OCI-LY3 (cell line): Measurements from ENCODE around the gene ZC3H15.
"Not testable (repeated sequence)": the region's sequence is repeated elsewhere in the genome, so short reads cannot be mapped to it uniquely, and the experiment has no call there.

ENCODE experiments used
- H2AFZ ChIP-seq: fragments of 200-600, 300-600 bp; shearing (Covaris generic); 2 replicates; pipeline ENCODE4 v1.6.0; 2014; ENCODE audit warnings: antibody characterized with exemption, low read depth, low read length
- H3K27ac ChIP-seq: fragments of 200-600, 300-600 bp; sonication (generic); 2 replicates; pipeline ENCODE4 v1.5.1; 2014; ENCODE audit warnings: mild to moderate bottlenecking, low read length, moderate library complexity, mixed read lengths
- H3K27me3 ChIP-seq: fragments of 200-600, 300-600 bp; sonication (generic); 2 replicates; pipeline ENCODE4 v1.6.1; 2014; ENCODE audit warnings: low read depth, low read length, mixed read lengths
- H3K36me3 ChIP-seq: fragments of 200-600, 300-600 bp; sonication (generic); replicated peaks from 2 replicates; pipeline ENCODE3; 2014; ENCODE audit warnings: low read depth, low read length, mixed read lengths
- H3K4me1 ChIP-seq: fragments of 300-600, 200-600 bp; sonication (generic); 2 replicates; pipeline ENCODE4 v1.6.1; 2014; ENCODE audit warnings: low read length, mixed read lengths
- H3K4me2 ChIP-seq: fragments of 200-600, 300-600 bp; sonication (generic); 2 replicates; pipeline ENCODE4 v1.6.1; 2014; ENCODE audit warnings: low read length, mixed read lengths
- H3K4me3 ChIP-seq: fragments of 300-600, 200-600 bp; sonication (generic); 2 replicates; pipeline ENCODE4 v1.5.1; 2014; ENCODE audit warnings: antibody characterized with exemption, mild to moderate bottlenecking, low read length, moderate library complexity
- H3K79me2 ChIP-seq: fragments of 300-600, 200-600 bp; shearing (Covaris generic); 2 replicates; pipeline ENCODE4 v1.6.1; 2014; ENCODE audit warnings: mild to moderate bottlenecking, low read length, mixed read lengths
- H3K9ac ChIP-seq: fragments of 300-600, 200-600 bp; shearing (Covaris generic); 2 replicates; pipeline ENCODE4 v1.6.0; 2014; ENCODE audit warnings: mild to moderate bottlenecking, low read length, moderate library complexity
- H3K9me3 ChIP-seq: fragments of 200-600, 300-600 bp; shearing (Covaris generic); 2 replicates; pipeline ENCODE4 v1.6.1; 2014; ENCODE audit warnings: low read length, mixed read lengths; ENCODE audit not compliant: insufficient read depth
- H4K20me1 ChIP-seq: fragments of 200-600, 300-600 bp; sonication (generic); 2 replicates; pipeline ENCODE4 v1.6.1; 2016; ENCODE audit warnings: low read length, mixed read lengths; ENCODE audit not compliant: insufficient read depth
- CTCF ChIP-seq: fragments of 200-600, 300-600 bp; sonication (generic); IDR thresholded peaks from 2 replicates; pipeline ENCODE4 v1.5.1; 2014; ENCODE audit warnings: antibody characterized with exemption, low read length, low read depth
- EZH2phosphoT487 ChIP-seq: fragments of 200-600 bp; shearing (Covaris generic); IDR thresholded peaks from 2 replicates; pipeline ENCODE4 v1.6.1; 2018; ENCODE audit warnings: antibody characterized with exemption, mixed run types, low read depth

ZC3H15 gene

GRCh38 chr2:186467421-186467820 lies 18.6 kb upstream of the ZC3H15 start:
- H3K9ac ChIP-seq, result no peak overlapping the region
- H3K4me3 ChIP-seq, result no peak overlapping the region
- TF ChIP-seq EZH2phosphoT487 (no peak), CTCF (no peak)
- H3K79me2 ChIP-seq, result no peaks in the 10 kb centered on the region
- H3K4me1 ChIP-seq, result peaks cover 5% of the 10 kb centered on the region; the same call in 1 of the 2 replicates
- H3K36me3 ChIP-seq, result peaks cover 6% of the 10 kb centered on the region
- no peak overlapping the region for H3K27ac ChIP-seq
- H3K27me3 ChIP-seq, result no peaks in the 10 kb centered on the region
- no peak overlapping the region for H3K4me2 ChIP-seq
- no peaks in the 10 kb centered on the region for H4K20me1 ChIP-seq
- no peaks in the 10 kb centered on the region for H3K9me3 ChIP-seq
- H2AFZ ChIP-seq, result no peak overlapping the region

GRCh38 chr2:186472722-186473493 lies 13.2 kb upstream of the ZC3H15 start:
- H3K4me2 ChIP-seq, H3K4me1 ChIP-seq, H3K9me3 ChIP-seq, H4K20me1 ChIP-seq, H3K79me2 ChIP-seq, H3K27ac ChIP-seq, H3K36me3 ChIP-seq, H3K27me3 ChIP-seq, H3K9ac ChIP-seq, H3K4me3 ChIP-seq, H2AFZ ChIP-seq: not testable (repeated sequence)

- H3K27ac ChIP-seq, H3K4me2 ChIP-seq, H4K20me1 ChIP-seq, H3K36me3 ChIP-seq, H3K79me2 ChIP-seq, H3K9me3 ChIP-seq, H3K4me1 ChIP-seq, H3K9ac ChIP-seq, H3K4me3 ChIP-seq, H2AFZ ChIP-seq, H3K27me3 ChIP-seq: not testable (repeated sequence)
These were observed 11.8 kb upstream of the ZC3H15 start for GRCh38 chr2:186474239-186474638.

GRCh38 chr2:186477790-186478189 lies 8.3 kb upstream of the ZC3H15 start:
- Histone ChIP-seq H2AFZ (no peak overlapping the region), H3K4me1 (no peaks in the 10 kb centered on the region), H3K27ac (no peak overlapping the region), H3K4me3 (no peak overlapping the region), H3K9ac (no peak overlapping the region), H3K4me2 (no peak overlapping the region), H3K79me2 (no peaks in the 10 kb centered on the region), H4K20me1 (no peaks in the 10 kb centered on the region), H3K27me3 (no peaks in the 10 kb centered on the region), H3K36me3 (no peaks in the 10 kb centered on the region), H3K9me3 (no peaks in the 10 kb centered on the region)
- TF ChIP-seq EZH2phosphoT487, result no peak
- no peak for TF ChIP-seq CTCF

GRCh38 chr2:186480991-186481390 lies 5.1 kb upstream of the ZC3H15 start:
- no peak overlapping the region for H3K27ac ChIP-seq
- no peak overlapping the region for H3K4me3 ChIP-seq
- H3K9ac ChIP-seq, result no peak overlapping the region
- H3K79me2 ChIP-seq, result peaks cover 24% of the 10 kb centered on the region
- no peaks in the 10 kb centered on the region for H4K20me1 ChIP-seq
- no peaks in the 10 kb centered on the region for H3K36me3 ChIP-seq
- TF ChIP-seq EZH2phosphoT487 (no peak), CTCF (no peak)
- H3K27me3 ChIP-seq, result no peaks in the 10 kb centered on the region
- H3K4me1 ChIP-seq, result peaks cover 9% of the 10 kb centered on the region
- H3K9me3 ChIP-seq, result no peaks in the 10 kb centered on the region
- no peak overlapping the region for H2AFZ ChIP-seq
- H3K4me2 ChIP-seq, result no peak overlapping the region
